Measurements from ENCODE around the gene APOA1.
"Not testable (repeated sequence)": the region's sequence is repeated elsewhere in the genome, so short reads cannot be mapped to it uniquely, and the experiment has no call there.

APOA1 gene

DNA sequence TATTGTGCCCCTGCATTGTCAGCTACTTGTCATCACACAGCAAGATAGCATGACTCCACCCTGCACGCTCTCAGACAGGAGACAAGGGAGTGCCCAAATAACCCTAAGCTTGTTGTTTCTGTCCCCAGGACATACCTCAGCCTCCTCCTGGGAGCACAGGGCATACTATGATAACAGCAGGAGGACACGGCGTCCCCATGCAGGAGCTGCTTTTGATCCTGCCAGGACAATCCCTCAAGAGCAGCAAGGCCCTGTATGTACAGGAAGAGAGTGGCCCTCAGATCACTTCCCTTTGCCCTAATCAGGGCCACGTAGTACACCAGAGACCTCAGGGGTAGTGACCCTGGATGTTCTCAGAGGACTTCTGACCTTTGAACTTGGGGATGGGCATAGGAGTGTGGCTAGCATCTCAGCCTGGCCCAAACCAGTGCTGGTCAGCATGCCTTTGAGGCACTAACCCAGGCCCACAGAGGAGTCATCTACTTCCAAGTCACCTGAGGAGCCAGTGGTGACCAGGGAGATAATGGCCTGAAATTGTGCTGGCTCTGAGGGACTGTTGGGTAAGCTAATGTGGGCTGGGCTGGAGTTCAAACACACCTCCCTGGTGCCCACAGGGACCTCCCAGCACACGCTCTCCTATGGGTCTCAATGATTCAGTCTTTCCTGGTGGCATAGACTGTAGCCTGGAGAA, 23.5 kb downstream of the APOA1 start:
- DNase-seq (ENCODE audit: low read depth in 3 of 3): no peak

DNA sequence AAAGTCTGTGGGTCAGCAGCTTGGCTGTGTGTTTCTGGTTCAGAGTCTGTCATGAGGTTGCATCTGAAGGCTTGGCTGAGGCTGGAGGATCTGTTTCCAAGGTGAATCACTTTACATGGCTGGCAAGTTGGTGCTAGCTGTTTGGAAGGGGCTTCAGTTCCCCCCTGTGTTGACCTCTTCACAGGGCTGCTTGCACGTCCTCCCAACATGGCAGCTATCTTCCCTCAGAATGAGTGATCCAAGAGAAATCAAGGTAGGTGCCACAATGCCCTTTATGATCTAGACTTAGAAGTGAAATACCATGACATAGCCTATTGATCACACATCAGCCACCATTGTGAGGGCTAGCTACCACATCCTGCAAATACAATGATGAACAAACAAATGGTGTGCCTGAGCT, 24.3 kb downstream of the APOA1 start:
- DNase-seq (ENCODE audit: low read depth in 3 of 3): no peak

DNA sequence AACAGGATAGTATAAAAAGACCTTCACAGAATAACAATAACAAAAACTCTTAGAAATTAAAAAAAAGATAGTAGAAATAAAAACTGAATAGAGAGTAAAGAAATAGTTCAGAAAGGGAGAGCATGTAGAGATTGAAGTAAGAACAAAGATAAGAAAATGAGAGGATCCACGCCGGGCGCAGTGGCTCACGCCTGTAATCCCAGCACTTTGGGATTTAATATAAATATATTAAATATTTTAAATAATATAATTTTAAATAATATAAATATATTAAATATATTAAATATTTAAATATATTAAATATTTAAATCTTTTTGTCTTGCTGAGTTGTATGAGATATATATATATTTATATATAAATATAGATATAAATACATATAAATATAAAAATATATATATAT, 25.3 kb downstream of the APOA1 start:
- DNase-seq (ENCODE audit: low read depth in 3 of 3): no peak

DNA sequence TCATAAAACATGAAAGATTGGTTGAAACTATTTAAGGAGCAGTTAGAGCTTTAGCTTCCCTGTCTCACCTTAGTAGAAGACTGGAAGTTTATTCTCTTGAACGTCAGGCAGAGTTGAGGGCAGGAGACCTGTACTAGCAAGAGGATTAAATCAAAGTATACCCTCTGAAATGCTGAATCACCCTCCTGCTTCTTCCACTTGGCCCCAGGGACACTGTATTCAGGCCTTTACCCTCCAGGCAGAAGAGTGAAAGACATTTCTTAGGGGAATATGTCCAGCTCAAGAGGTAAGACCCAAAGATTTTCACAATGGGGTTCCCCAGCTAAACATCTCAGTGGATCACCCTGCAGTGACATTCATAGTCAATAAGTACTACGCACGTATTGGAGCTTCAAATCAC, 26.2 kb downstream of the APOA1 start:
- DNase-seq (ENCODE audit: low read depth in 3 of 3): no peak

DNA sequence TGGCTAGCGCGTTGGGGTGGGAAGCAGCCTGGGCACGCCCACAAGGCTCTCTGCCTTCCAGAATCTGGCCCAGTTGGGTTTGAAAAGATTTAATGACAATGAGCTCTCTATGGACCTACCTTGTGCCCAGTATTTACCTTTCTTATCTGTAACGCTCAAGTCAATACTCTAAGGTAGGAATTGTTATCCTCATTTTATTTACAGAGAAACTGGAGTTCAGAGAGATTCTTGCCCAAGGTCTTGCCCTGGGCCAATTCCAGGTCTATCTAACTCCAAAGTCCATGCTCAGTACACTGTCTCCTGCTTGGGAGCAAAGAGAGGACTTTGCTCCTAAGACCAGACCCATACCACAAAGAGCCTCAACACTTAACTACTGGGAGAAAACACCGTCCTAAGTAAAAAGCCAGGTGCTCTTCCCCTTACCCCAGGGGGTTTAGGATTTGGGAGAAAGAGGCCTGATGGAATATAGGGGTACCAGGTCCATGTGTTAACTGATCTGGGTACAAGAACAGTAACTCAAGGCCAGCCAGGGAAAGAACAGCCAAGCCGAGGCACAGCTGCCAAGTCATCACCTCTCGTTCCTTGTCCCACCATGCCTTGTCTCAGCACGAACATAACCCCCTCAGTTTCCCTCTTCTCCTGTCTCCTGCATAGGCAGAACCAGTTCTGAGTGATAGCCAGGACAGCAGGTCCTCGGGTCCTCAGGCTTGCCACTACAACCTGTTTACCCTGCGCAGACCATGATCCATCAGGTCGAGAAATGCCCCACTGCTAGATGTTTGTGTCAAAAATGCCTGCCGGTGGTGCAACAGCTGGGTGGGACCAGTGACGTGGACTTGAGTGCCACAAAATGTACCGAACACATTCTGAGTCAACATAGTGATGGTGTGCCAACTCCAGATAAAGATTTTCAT, 28.9 kb downstream of the APOA1 start:
- no peak for DNase-seq (ENCODE audit: low read depth in 3 of 3)

DNA sequence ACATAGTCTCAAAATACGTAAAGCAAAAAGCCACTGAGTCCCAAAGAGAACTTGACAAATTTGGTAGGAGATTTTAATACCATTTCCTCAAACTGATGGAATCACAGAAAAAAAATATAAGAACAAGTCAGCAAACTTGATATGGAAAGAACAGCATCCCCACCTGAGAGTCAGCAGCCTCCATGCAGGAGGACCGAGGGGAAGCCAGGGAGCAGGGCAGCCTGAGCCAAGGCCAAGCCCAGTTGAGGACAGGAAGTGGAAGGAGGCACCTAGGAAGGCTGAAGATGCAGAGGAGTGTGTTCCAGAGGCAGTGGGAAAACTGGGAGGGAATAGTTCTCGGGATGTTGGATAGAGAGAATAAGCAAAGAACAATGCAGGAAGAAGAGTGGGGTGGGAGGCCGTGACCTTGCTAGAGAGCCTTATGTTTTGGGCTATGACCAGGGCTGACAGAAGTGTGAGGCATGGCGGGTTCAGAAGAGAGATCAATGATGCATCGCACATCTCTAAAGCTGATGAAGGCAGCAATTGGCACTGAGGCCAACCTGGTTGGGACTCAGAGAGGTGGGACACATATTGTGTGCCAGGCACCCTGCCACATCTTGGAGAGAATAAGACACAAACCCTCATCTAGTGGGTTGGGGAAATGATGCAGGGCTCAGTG, 29.7 kb downstream of the APOA1 start:
- DNase-seq (ENCODE audit: low read depth in 3 of 3): no peak

DNA sequence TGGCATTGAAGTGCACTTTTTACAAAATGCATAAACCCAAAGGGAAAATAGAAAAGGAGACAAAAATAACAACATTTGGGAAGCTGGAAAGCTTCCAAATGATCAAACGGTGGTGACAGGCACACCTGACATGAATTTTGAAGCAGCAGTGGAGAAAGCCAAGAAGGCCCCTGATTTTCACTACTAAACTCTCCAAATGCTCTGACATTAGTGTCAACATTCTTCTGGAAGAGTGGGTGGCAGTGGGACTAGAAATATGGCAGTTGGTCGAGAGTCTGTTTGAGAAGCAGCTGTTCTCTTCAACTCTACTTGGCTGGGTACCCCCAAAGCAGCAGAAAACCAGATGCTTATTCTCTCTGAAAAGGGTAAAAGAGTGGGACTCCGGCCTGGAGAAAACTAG, 33.4 kb downstream of the APOA1 start:
- DNase-seq (ENCODE audit: low read depth in 3 of 3): no peak

DNA sequence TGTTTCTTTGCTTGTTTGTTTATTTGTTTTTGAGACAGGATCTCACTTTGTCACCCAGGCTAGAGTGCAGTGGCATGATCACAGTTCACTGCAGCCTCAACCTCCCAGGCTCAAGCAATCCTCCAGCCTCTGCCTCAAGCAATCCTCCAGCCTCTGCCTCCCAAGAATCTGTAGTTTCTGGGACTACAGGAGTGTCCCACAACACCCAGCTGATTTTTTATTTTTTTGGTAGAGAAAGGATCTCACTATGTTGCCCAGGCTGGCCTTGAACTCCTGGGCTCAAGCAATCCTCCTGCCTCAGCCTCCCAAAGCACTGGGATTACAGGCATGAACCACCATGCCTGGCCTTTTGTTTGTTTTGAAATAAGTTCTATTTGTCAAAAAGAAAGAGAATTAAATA, 35.8 kb downstream of the APOA1 start:
- not testable (repeated sequence) for DNase-seq (ENCODE audit: low read depth in 3 of 3)

DNA sequence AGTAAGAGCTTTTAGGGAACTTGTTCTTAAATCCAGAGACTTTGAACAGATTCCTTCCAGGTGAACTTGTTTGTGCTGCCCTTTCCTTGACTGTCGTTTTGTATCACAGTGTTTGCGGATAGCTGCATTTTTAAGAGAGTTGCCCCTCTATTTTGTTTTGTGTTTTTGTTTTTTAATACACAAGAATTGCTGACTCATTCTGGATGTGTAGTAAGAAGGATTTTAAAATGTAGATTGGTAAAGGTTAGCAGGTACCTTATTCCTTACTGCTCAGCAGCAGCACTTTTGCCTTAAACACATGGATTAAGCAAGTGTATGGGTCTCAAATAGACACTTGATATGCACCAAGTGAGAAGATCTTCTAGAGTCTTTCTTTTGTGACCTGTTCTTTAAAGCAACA, 36.8 kb downstream of the APOA1 start:
- no peak for DNase-seq (ENCODE audit: low read depth in 3 of 3)

DNA sequence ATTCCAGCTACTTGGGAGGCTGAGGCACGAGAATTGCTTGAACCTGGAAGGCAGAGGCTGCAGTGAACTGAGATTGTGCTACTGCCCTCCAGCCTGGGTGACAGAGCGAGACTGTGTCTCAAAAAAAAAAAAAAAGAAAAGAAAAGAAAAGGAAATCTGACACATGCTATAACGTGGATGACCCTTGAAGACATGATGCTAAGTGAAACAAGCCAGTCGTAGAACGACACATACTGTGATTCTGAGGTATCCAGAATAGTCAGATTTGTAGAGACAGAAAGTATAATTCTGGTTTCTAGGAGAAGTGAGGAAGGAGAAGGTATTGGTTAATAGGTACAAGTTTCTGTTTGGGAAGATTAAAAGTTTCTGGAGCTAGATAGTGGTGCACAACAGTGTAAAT, 39.1 kb downstream of the APOA1 start:
- DNase-seq (ENCODE audit: low read depth in 3 of 3): no peak

DNA sequence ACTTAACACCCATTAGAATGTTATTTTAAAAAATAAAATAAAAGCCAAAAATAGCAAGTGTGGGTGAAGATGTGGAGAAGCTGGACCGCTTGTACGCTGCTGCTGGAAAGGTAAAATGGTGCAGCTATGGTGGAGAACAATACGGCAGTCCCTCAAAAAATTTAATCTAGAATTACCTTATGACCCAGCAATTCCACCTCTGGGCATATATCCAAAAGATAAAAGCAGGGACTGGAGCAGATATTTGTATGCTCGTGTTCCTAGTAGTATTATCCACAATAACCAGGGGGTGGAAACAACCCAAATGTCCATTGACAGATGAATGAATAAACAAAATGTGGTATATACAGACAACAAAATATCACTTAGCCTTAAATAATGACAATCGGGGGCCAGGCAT, 39.6 kb downstream of the APOA1 start:
- DNase-seq (ENCODE audit: low read depth in 3 of 3): no peak

DNA sequence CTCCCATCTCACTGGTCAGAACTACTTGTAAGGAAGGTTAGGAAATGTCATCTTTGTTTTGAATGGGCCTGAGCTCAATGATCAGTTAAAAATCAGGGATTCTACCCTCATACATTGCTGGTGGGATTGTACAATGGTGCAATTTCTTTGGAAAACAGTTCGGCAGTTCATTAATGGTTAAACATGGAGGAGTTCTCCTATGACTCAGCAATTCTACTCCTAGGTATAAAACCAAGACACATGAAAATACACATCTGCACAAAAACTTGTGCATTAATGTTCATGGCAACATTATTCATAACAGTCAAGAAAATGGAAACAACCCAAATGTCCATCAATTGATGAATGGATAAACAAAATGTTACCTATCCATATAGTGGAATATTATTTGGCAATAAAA, 40.9 kb downstream of the APOA1 start:
- no peak for DNase-seq (ENCODE audit: low read depth in 3 of 3)

DNA sequence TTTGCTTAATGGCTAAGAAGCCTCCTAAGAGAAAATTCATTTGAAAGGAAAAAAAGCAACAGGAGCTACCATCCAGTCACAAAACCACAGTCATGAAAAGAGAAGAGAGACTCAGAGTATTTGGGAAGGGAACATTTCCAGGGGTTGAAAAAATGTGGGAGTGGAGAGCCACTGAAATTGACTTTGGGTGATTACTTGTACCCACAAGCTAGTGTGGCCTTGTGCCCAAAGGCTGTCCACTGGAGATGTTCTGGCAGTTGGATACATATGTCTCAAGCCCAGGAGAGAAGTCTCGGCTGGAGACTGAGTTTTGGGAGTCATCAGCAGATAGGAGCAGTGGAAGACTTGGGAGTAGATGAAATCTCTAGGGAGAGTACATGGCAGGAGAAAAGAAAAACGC, 42.6 kb downstream of the APOA1 start:
- DNase-seq (ENCODE audit: low read depth in 3 of 3): no peak

DNA sequence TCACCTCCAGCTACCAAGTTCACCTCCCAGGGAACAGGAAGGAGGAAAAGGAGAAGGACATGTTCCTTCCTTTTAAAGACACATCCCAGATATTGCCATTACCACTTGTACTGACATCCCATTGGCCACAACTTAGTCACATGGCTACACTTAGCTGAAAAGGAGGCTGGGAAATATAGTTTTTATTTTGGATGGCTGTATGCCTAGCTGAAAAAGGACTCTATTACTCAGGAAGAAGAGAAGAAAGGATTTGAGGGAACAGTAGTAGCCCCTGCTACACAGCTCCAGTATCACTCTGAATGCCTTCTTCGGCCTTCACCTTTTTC, 43.7 kb downstream of the APOA1 start:
- no peak for DNase-seq (ENCODE audit: low read depth in 3 of 3)

DNA sequence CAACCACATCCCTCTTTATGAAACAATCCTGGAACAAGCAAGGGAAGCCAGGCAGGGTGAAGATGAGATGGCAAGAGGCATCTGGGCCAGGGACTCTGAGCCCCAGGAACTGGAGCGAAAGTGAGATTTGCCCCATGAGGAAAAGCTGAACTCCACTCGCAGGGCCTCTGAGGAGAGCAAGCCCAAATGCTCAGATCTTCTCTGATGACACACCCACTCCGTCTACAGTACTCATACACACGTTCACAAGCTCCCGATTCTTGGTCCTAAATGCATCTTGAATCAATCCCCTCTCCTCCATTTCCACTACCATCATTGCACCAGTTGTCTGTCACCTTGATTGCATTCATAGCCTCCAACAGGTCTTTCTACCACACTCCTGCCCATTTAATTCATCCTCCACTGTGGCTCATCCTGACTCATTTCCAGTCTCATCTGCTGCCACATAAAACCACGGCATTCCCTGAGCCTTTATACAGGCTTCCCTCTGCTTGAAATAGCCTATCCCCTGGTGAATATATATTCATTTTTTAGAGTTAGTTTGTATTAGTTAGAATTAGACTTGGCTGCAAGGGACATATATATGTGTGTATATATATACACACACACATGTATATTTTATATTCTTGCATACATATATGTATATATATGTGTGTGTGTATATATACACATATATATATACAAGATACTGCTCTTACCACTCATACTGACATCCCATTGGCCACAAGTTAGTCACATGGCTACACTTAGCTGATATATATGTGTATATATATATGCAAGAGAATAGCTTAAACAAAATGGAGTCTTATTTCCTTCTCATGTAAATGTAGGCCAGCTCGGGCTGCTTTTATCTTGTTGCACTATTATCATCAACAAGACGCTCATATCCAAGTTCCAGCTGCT, 44.3 kb downstream of the APOA1 start:
- no peak for DNase-seq (ENCODE audit: low read depth in 3 of 3)

DNA sequence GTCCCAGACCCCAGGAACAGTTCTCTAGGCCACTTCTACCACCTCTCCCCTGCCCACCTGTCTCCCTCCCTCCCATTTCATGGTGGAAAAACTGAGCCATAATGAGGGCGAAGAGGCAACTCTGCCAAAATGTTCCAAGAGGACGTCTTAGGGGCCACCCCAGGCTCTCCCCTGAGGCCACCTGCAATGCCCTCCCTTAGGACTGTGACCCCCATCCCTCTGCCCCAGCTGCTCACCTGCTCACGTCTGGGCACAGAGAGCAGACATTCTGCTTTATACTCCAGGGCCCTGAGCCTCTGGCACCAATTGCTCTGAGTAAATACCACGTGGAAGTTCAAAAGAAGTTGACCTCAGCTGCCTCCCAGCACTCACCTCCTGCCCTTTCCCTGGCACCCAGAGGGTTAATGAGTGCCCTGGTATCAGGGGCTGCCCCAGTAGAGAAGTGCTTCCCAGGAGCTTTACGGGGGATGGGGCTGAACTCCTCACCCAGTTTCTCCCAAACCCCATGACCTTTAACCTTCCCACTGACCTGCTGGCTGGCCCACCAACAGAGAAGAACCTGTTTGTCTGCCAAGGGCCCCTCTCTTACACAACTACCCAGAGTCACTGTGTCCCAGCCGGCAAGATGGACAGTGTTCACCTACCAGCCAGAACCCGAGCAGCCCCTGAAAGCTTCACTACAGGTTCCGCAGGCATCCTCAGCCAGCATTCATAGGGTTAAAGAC, 45.1 kb downstream of the APOA1 start:
- DNase-seq (ENCODE audit: low read depth in 3 of 3): no peak

DNA sequence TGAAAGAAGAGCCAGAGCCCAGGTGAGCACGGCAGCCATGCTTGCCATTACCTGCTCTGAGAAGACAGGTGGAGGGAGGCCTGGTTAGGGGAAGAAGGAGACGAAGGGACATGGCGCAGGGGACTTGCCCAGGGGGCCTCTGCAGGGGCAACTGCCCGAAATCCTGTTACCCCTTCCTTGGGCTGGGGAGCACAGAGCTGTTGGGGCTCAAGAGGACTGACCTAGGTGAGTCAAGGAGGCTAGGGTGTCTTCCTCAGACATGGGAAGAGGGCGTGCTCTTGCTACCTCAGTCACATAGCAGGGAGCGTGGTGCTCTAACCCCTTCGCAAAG, 45.6 kb downstream of the APOA1 start, which contains the start of gene APOA5:
Gene APOA5 (minus strand): TSS at position 67 of the 331 bp plus-strand sequence. CDS start 19 bp downstream, at position 48.
- no peak for DNase-seq (ENCODE audit: low read depth in 3 of 3)

DNA sequence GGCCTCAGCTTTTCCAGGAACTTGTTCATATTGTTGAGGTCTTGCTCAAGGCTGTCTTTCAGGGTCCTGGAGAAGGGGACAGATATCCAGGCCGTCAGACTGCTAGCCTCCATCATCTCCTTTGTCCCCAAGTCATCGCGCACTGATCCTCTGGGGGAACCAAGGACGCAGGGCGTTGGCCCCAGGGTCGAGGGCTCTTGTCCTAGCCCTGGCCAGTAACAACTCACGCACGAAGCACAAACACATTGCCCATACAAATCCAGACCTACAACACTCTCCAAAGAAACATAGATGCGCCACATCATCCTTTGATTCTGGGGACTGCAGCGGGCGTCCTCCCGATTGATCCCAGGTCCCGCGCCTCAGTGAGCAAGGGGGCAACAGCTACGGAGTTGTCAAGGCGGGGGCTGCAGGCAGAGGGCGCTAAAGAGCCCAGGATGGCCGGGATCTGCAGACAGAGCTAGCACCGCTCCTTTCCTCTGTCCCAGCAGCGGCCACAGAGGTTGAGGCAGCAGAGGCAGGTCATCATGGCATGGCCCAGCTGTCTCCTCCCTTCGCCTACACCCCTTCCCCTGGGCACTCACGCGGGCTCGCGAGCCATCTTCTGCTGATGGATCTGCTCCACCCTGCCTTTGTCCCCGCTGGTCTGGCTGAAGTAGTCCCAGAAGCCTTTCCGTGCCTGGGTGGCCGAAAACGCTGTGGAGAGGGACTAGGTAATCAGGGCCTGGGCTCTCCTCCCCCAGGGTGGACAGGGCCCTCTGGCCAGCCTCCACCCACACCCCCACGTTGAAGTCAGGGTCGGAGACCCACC, 46.2 kb downstream of the APOA1 start:
- peak; percentile 60 to 67 (median 65) for DNase-seq (ENCODE audit: low read depth in 3 of 3)

DNA sequence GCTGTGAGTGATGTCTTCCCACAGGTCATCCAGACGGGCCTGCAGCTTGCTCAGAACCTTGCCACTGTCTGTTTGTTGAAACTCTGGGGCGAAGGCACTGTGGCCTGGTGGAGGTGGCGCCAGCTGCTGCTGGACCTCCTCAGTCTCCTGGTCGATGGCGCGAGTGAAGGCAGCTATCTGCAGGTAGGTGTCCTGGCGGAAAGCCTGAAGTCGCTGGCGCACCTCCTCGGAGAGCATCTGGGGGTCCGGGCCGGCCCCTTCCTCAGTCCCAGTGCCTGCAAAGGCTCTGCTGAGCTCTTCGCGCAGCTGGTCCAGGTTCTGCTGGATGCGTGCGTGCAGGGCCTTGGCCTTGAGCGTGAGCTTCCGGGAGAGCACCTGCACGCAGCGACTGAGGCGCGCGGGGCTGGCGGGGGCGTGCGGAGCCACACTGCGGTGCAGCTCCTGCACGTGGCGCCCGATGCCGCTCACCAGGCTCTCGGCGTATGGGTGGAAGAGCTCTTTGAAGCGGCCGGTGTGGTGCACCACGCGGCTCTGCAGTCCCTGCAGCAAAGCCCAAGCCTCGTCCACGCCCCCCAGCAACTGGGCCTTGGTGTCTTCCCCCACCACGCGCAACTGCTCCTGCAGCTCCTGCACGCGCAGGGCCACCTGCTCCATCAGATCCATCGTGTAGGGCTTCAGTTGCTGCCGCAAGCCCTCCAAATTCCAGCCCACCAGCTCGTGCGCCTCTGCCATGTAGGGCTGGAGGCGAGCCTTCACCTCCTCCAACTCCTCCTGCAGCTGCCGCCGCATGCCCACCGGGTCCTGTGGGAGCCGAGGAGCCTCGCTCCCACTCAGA, 47.0 kb downstream of the APOA1 start:
- DNase-seq (ENCODE audit: low read depth in 3 of 3): no peak

Measured in stimulated activated CD4-positive, alpha-beta T cell treated with anti-CD3 and anti-CD28 coated beads, TNF-alpha, amount 100 ng/mL, for 48 hours (primary cell).